Measurements from ENCODE around the gene CPM.

DNA sequence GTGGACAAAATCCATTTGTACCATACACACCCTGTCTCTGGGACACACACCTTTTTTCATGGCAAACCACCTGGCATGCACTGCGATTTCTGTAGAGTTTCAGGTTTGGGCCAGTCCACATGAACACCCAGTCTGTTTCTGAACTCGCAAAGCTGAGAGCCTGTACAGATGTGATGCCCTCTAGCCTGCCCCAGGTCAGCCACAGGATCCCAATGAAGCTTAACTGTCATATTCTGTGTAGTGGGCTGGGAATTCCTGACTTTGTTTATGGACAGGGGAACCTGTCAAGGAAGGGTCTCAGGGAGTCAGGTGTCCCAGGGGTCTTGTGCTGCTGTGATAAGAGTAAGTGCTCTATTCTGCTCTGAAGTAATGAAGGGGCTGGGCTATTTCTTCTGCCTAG is 39.8 kb downstream of the CPM start:
- TF ChIP-seq, protein P1, sequence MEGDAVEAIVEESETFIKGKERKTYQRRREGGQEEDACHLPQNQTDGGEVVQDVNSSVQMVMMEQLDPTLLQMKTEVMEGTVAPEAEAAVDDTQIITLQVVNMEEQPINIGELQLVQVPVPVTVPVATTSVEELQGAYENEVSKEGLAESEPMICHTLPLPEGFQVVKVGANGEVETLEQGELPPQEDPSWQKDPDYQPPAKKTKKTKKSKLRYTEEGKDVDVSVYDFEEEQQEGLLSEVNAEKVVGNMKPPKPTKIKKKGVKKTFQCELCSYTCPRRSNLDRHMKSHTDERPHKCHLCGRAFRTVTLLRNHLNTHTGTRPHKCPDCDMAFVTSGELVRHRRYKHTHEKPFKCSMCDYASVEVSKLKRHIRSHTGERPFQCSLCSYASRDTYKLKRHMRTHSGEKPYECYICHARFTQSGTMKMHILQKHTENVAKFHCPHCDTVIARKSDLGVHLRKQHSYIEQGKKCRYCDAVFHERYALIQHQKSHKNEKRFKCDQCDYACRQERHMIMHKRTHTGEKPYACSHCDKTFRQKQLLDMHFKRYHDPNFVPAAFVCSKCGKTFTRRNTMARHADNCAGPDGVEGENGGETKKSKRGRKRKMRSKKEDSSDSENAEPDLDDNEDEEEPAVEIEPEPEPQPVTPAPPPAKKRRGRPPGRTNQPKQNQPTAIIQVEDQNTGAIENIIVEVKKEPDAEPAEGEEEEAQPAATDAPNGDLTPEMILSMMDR (conservative IDR thresholded peaks at IDR 0.05; ENCODE audit: low read length) = no peak
- TF ChIP-seq EZH2phosphoT487 (IDR thresholded peaks at IDR 0.05; ENCODE audit: borderline replicate concordance, low read depth, low read length) = no peak
